IMR-90 (cell line): ENCODE data around the gene KIRREL1. TPM values are rescaled to one million over a fixed set of nuclear protein-coding genes. Genes with fewer than 3 reads are reported as not detected.

Source experiments
- ATAC-seq: fragments of 200-7000 bp; cut with Tn5 transposase; 2 replicates; pipeline ENCODE4 v1.9.1; 2020; ENCODE audit warnings: low read depth, mild to moderate bottlenecking, moderate library complexity
- BruUV-seq: library from RNA; stranded (reverse); fragments of 400-500 nt; replicated peaks from 2 replicates; lab custom pipeline; 2021; lab: Mats Ljungman, UMichigan
- CTCF ChIA-PET: fragments of 300-600 bp; formaldehyde crosslinking; extraction: SDS; loops from one replicate; lab custom pipeline; 2021; ENCODE audit warnings: antibody characterized with exemption; lab: Yijun Ruan, JAX
- POLR2A ChIA-PET: fragments of 300-600 bp; sonication (Branson Sonifier 250); formaldehyde crosslinking; loops from one replicate; lab custom pipeline; 2022; ENCODE audit warnings: antibody characterized with exemption; ENCODE audit not compliant: unreplicated experiment; lab: Charles Lee
- DNase-seq: peaks from one replicate; pipeline ENCODE4 v3.0.0; 2013
- H2AFZ ChIP-seq: replicated peaks from 2 replicates; pipeline ENCODE3; 2013; ENCODE audit warnings: low read length, mild to moderate bottlenecking; ENCODE audit not compliant: poor library complexity
- H2AK5ac ChIP-seq: 2 replicates; pipeline ENCODE4 v1.6.1; 2013; ENCODE audit warnings: low read depth, low read length, inconsistent platforms
- H2AK9ac ChIP-seq: replicated peaks from 2 replicates; pipeline ENCODE3; 2013; ENCODE audit warnings: mild to moderate bottlenecking, low read depth, low read length, moderate library complexity; ENCODE audit not compliant: poor library complexity
- H2BK120ac ChIP-seq: 2 replicates; pipeline ENCODE4 v1.6.1; 2013; ENCODE audit warnings: low read depth, low read length, inconsistent platforms
- H2BK15ac ChIP-seq: 3 replicates; pipeline ENCODE4 v1.6.1; 2013; ENCODE audit warnings: low read depth, low read length, inconsistent platforms
- H2BK20ac ChIP-seq: 2 replicates; pipeline ENCODE4 v1.6.1; 2013; ENCODE audit warnings: low read depth, mild to moderate bottlenecking, inconsistent platforms, low read length, moderate library complexity
- H2BK5ac ChIP-seq: 2 replicates; pipeline ENCODE4 v1.6.1; 2013; ENCODE audit warnings: mild to moderate bottlenecking, low read depth, low read length, inconsistent platforms; ENCODE audit not compliant: poor library complexity, severe bottlenecking
- H3K14ac ChIP-seq: replicated peaks from 2 replicates; pipeline ENCODE4 v1.6.1; 2013; ENCODE audit warnings: low read depth, low read length, inconsistent platforms
- H3K18ac ChIP-seq: 2 replicates; pipeline ENCODE4 v1.6.1; 2013; ENCODE audit warnings: low read depth, low read length, control low read depth
- H3K23ac ChIP-seq: 2 replicates; pipeline ENCODE4 v1.6.1; 2013; ENCODE audit warnings: low read depth, low read length, inconsistent platforms
- H3K27ac ChIP-seq: 2 replicates; pipeline ENCODE4 v1.5.1; 2013; ENCODE audit warnings: mild to moderate bottlenecking, control low read depth, low read length; ENCODE audit not compliant: insufficient read depth
- H3K27me3 ChIP-seq: 2 replicates; pipeline ENCODE4 v1.6.1; 2013; ENCODE audit warnings: low read length; ENCODE audit not compliant: control insufficient read depth, insufficient read depth
- H3K36me3 ChIP-seq: 2 replicates; pipeline ENCODE4 v1.6.1; 2013; ENCODE audit warnings: low read length, mixed read lengths; ENCODE audit not compliant: control insufficient read depth, insufficient read depth
- H3K4ac ChIP-seq: 2 replicates; pipeline ENCODE4 v1.6.1; 2013; ENCODE audit warnings: low read depth, low read length, inconsistent platforms
- H3K4me1 ChIP-seq: 2 replicates; pipeline ENCODE4 v1.6.1; 2013; ENCODE audit warnings: low read length, mixed read lengths; ENCODE audit not compliant: control insufficient read depth, insufficient read depth
- H3K4me2 ChIP-seq: 2 replicates; pipeline ENCODE4 v1.6.1; 2013; ENCODE audit warnings: low read depth, mild to moderate bottlenecking, control low read depth, low read length, moderate library complexity
- H3K4me3 ChIP-seq: 2 replicates; pipeline ENCODE4 v1.5.1; 2013; ENCODE audit warnings: low read depth, mild to moderate bottlenecking, control low read depth, low read length, moderate library complexity; ENCODE audit not compliant: insufficient read depth
- H3K56ac ChIP-seq: 2 replicates; pipeline ENCODE4 v1.6.1; 2013; ENCODE audit warnings: low read length, inconsistent platforms; ENCODE audit not compliant: insufficient read depth; ENCODE audit errors: extremely low read depth
- H3K79me1 ChIP-seq, 2 experiments: 2 replicates each; pipeline ENCODE4 v1.6.1; 2013; ENCODE audit warnings: low read length in 2 of 2, inconsistent platforms in 1 of 2, low read depth in 1 of 2
- H3K9ac ChIP-seq: 2 replicates; pipeline ENCODE4 v1.6.1; 2013; ENCODE audit warnings: low read depth, low read length, control low read depth
- H3K9me1 ChIP-seq: 2 replicates; pipeline ENCODE4 v1.6.1; 2013; ENCODE audit warnings: low read length, inconsistent platforms; ENCODE audit not compliant: insufficient read depth
- H3K9me3 ChIP-seq: 2 replicates; pipeline ENCODE4 v1.6.1; 2013; ENCODE audit warnings: low read length; ENCODE audit not compliant: control insufficient read depth, insufficient read depth
- H4K20me1 ChIP-seq: 2 replicates; pipeline ENCODE4 v1.6.1; 2013; ENCODE audit warnings: low read length, inconsistent platforms; ENCODE audit not compliant: insufficient read depth
- H4K5ac ChIP-seq: 2 replicates; pipeline ENCODE4 v1.6.1; 2013; ENCODE audit warnings: mild to moderate bottlenecking, low read depth, low read length, control low read depth
- H4K8ac ChIP-seq, 2 experiments: 2 replicates each; pipeline ENCODE4 v1.6.1; 2013; ENCODE audit warnings: low read depth in 2 of 2, low read length in 2 of 2, control low read depth in 1 of 2, inconsistent platforms in 1 of 2
- H4K91ac ChIP-seq: 2 replicates; pipeline ENCODE4 v1.6.1; 2013; ENCODE audit warnings: low read depth, low read length, inconsistent platforms; ENCODE audit not compliant: insufficient read depth
- NFE2L2 ChIP-seq: fragments of 150-350 bp; IDR thresholded peaks from 2 replicates; pipeline ENCODE4 v1.6.1; 2016; ENCODE audit warnings: low read depth, mild to moderate bottlenecking, low read length
- RAD21 ChIP-seq: IDR thresholded peaks from 2 replicates; pipeline ENCODE4 v1.6.1; 2012; ENCODE audit warnings: low read length, improper control_type of control experiment
- RCOR1 ChIP-seq: IDR thresholded peaks from 2 replicates; pipeline ENCODE4 v1.6.1; 2012; ENCODE audit warnings: mild to moderate bottlenecking, low read length, improper control_type of control experiment; ENCODE audit not compliant: insufficient replicate concordance
- WGBS, 2 experiments: methylation state at CpG; one replicate each; pipeline versions ENCODE4 v1.1.5 to v1.1.7; 2013; ENCODE audit warnings: missing lambda C conversion rate in 2 of 2; ENCODE audit not compliant: insufficient read length in 1 of 2; ENCODE audit errors: extremely low coverage in 2 of 2; 5-methylcytosine and 5-hydroxymethylcytosine counted together
- dilution Hi-C: fragments of 300-500 bp; cut with HindIII; formaldehyde crosslinking; loops from one replicate; pipeline ENCODE4 v1.14.3; 2018; ENCODE audit warnings: low sequenced_read_pairs; ENCODE audit not compliant: unreplicated experiment
- in situ Hi-C: fragments of 300-500 bp; cut with MboI; formaldehyde crosslinking; loops from 3 replicates; pipeline ENCODE4 v1.14.3; 2019; ENCODE audit warnings: low sequenced_read_pairs, inconsistent platforms, mixed read lengths
- intact Hi-C: fragments of 100-400 bp; cut with micrococcal nuclease; formaldehyde crosslinking; loops from 2 replicates; pipeline ENCODE4 v1.10.0; 2022
- polyA plus RNA-seq, 3 experiments: library from polyadenylated mRNA; depleted of rRNA; stranded (reverse); fragments of >200 nt; gene quantifications; 2 replicates each; pipeline ENCODE4 v1.2.3, GENCODE V29; 2012; ENCODE audit warnings: low replicate concordance in 1 of 3
- total RNA-seq: library from RNA; depleted of rRNA; stranded (reverse); fragments of >200 nt; gene quantifications from 2 replicates; pipeline ENCODE4 v1.2.3, GENCODE V29; 2012
- TF ChIP-seq, protein P1 (sequence below): conservative IDR thresholded peaks from 2 replicates; pipeline ENCODE4 v1.5.1; 2012; ENCODE audit warnings: mild to moderate bottlenecking, low read depth, low read length, improper control_type of control experiment

KIRREL1 gene
- total and polyA plus RNA-seq, 2 of the 4 experiments (the other 2 are of a cell fraction): 58.1 to 64.7 TPM

DNA sequence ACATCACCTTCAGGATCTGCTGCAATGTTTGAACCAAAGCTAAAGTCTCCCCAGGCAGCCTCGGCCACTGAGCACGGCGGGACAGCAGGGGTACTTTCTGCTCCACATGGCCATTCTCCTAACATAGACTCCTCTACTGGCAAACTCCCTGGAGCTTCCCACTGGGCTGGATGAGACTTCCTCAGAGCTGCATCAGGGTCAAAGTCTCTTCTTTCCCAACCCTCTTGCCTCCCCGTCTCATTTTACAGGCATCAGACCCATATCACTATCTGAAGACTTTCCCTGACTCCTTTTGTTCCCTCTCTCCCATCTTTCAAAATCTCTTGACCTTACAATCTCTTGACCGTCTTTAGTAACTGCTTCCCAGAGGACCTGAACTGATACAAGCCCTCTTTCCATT, 42.2 kb upstream of the KIRREL1 start:
- no peak overlapping the region for H3K18ac ChIP-seq
- in situ Hi-C loops (no loop called here), intact Hi-C loops (no loop called here), dilution Hi-C loops (loop anchor here (25.0 kb wide), 1 partner anchor 186 kb away; a partner anchor contains a TSS)
- ATAC-seq (no peak), DNase-seq (no peak)
- H3K14ac ChIP-seq: no peak overlapping the region
- BruUV-seq: no TSS peak
- H4K8ac ChIP-seq: no peak overlapping the region
- H2AFZ ChIP-seq: no peak overlapping the region
- H3K4ac ChIP-seq: no peak overlapping the region
- H3K9me1 ChIP-seq: no peaks in the 10 kb centered on the region
- no CpG with 5 or more reads among the region's 5 CpGs for WGBS, 2 experiments
- ChIA-PET CTCF (interaction anchor here (1.0 kb wide), 1 partner anchor 26 kb away, joined by 3 read pairs; no protein-coding TSS in a partner anchor), POLR2A (no interaction called here)
- no peaks in the 10 kb centered on the region for H3K36me3 ChIP-seq
- H2BK15ac ChIP-seq: no peak overlapping the region
- no peak overlapping the region for H2BK5ac ChIP-seq
- no peak overlapping the region for H4K91ac ChIP-seq
- H2AK9ac ChIP-seq: no peak overlapping the region
- no peak overlapping the region for H3K4me2 ChIP-seq
- TF ChIP-seq NFE2L2 (no peak), RAD21 (no peak), RCOR1 (no peak)
- TF ChIP-seq, protein P1, sequence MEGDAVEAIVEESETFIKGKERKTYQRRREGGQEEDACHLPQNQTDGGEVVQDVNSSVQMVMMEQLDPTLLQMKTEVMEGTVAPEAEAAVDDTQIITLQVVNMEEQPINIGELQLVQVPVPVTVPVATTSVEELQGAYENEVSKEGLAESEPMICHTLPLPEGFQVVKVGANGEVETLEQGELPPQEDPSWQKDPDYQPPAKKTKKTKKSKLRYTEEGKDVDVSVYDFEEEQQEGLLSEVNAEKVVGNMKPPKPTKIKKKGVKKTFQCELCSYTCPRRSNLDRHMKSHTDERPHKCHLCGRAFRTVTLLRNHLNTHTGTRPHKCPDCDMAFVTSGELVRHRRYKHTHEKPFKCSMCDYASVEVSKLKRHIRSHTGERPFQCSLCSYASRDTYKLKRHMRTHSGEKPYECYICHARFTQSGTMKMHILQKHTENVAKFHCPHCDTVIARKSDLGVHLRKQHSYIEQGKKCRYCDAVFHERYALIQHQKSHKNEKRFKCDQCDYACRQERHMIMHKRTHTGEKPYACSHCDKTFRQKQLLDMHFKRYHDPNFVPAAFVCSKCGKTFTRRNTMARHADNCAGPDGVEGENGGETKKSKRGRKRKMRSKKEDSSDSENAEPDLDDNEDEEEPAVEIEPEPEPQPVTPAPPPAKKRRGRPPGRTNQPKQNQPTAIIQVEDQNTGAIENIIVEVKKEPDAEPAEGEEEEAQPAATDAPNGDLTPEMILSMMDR: no peak
- no peak overlapping the region for H3K56ac ChIP-seq
- no peak overlapping the region for H3K9ac ChIP-seq
- no peak overlapping the region for H3K23ac ChIP-seq
- no peak overlapping the region for H3K27ac ChIP-seq
- H3K4me1 ChIP-seq: no peaks in the 10 kb centered on the region
- H3K9me3 ChIP-seq: no peaks in the 10 kb centered on the region
- no peak overlapping the region for H3K4me3 ChIP-seq
- no peak overlapping the region for H2AK5ac ChIP-seq
- H3K79me1 ChIP-seq: no peaks in the 10 kb centered on the region
- no peak overlapping the region for H2BK120ac ChIP-seq
- no peak overlapping the region for H2BK20ac ChIP-seq
- no peak overlapping the region for H4K5ac ChIP-seq
- peaks cover 16% of the 10 kb centered on the region for H3K27me3 ChIP-seq
- H4K20me1 ChIP-seq: no peaks in the 10 kb centered on the region
